H1 (cell line): ENCODE results near the gene PRKN. TPM values are rescaled to one million over a fixed set of nuclear protein-coding genes. Genes with fewer than 3 reads are reported as not detected.

ENCODE experiments used
- CTCF ChIA-PET: fragments of 300-600 bp; sonication (Branson Sonifier 250); formaldehyde crosslinking; loops from one replicate; lab custom pipeline; 2021; ENCODE audit not compliant: partially characterized antibody; lab: Charles Lee
- POLR2A ChIA-PET: fragments of 300-600 bp; sonication (Branson Sonifier 250); formaldehyde crosslinking; loops from one replicate; lab custom pipeline; 2021; ENCODE audit warnings: inconsistent platforms; ENCODE audit not compliant: partially characterized antibody; lab: Charles Lee
- DNase-seq, 2 experiments: peaks; one replicate each; pipeline versions ENCODE4 v3.0.0 to v3.0.0-alpha.2; 2010 to 2022; ENCODE audit warnings: low spot score in 2 of 2, low read depth in 1 of 2, mixed read lengths in 1 of 2
- FAIRE-seq: peaks from 2 replicates; lab custom pipeline; 2011; peaks lifted over from hg19 to GRCh38; lab: Jason Lieb, UNC
- H2AFZ ChIP-seq: 2 replicates; pipeline ENCODE4 v1.8.1; 2012; ENCODE audit warnings: low read length, inconsistent platforms
- H2AK5ac ChIP-seq: 2 replicates; pipeline ENCODE4 v1.6.1; 2013; ENCODE audit warnings: low read depth, low read length
- H2BK120ac ChIP-seq: replicated peaks from 2 replicates; pipeline ENCODE3; 2013; ENCODE audit warnings: low read depth, low read length, inconsistent platforms
- H2BK12ac ChIP-seq: 2 replicates; pipeline ENCODE4 v1.6.1; 2013; ENCODE audit warnings: low read depth, low read length
- H2BK15ac ChIP-seq: 2 replicates; pipeline ENCODE4 v1.6.1; 2013; ENCODE audit warnings: low read length
- H2BK20ac ChIP-seq: 2 replicates; pipeline ENCODE4 v1.6.1; 2013; ENCODE audit warnings: low read length
- H2BK5ac ChIP-seq: 2 replicates; pipeline ENCODE4 v1.6.1; 2013; ENCODE audit warnings: low read depth, low read length
- H3K14ac ChIP-seq: 2 replicates; pipeline ENCODE4 v1.6.1; 2013; ENCODE audit warnings: inconsistent platforms; ENCODE audit not compliant: insufficient read length
- H3K18ac ChIP-seq: 2 replicates; pipeline ENCODE4 v1.6.1; 2013; ENCODE audit warnings: low read length; ENCODE audit errors: extremely low read depth
- H3K23ac ChIP-seq: 2 replicates; pipeline ENCODE4 v1.6.1; 2013; ENCODE audit warnings: inconsistent platforms; ENCODE audit not compliant: insufficient read length
- H3K23me2 ChIP-seq: 2 replicates; pipeline ENCODE4 v1.6.1; 2013; ENCODE audit warnings: low read depth, low read length
- H3K27ac ChIP-seq: 2 replicates; pipeline ENCODE4 v1.6.1; 2011; ENCODE audit warnings: low read depth, low read length, inconsistent platforms
- H3K27me3 ChIP-seq, 4 experiments: replicated peaks in 1 of 4; 1 replicate in 1 of 4; 2 replicates in 3 of 4; pipeline versions ENCODE4 v1.6.1 to v1.8.1; 2011 to 2013; ENCODE audit warnings: low read length in 3 of 4, mild to moderate bottlenecking in 3 of 4, inconsistent platforms in 2 of 4, mixed read lengths in 2 of 4, moderate library complexity in 1 of 4; ENCODE audit not compliant: control insufficient read depth in 3 of 4, insufficient read depth in 3 of 4; ENCODE audit errors: extremely low read depth in 1 of 4
- H3K36me3 ChIP-seq, 4 experiments: 2 replicates each; pipeline versions ENCODE4 v1.6.1 to v1.8.1; 2011 to 2013; ENCODE audit warnings: mild to moderate bottlenecking in 4 of 4, low read length in 3 of 4, moderate library complexity in 2 of 4, control low read depth in 1 of 4, inconsistent platforms in 1 of 4; ENCODE audit not compliant: insufficient read depth in 4 of 4, control insufficient read depth in 2 of 4
- H3K4ac ChIP-seq: replicated peaks from 2 replicates; pipeline ENCODE3; 2013; ENCODE audit warnings: low read length, low read depth, mixed read lengths, inconsistent platforms; ENCODE audit not compliant: insufficient read length
- H3K4me1 ChIP-seq, 4 experiments: replicated peaks in 1 of 4; 1 replicate in 1 of 4; 2 replicates in 3 of 4; pipeline versions ENCODE4 v1.6.1 to v1.8.1; 2011 to 2013; ENCODE audit warnings: low read length in 3 of 4, inconsistent platforms in 2 of 4, mixed read lengths in 1 of 4; ENCODE audit not compliant: insufficient read depth in 4 of 4, control insufficient read depth in 3 of 4
- H3K4me2 ChIP-seq, 2 experiments: 2 replicates each; pipeline versions ENCODE4 v1.6.1 to v1.8.1; 2011 to 2013; ENCODE audit warnings: low read depth in 2 of 2, low read length in 2 of 2, control low read depth in 1 of 2, inconsistent platforms in 1 of 2, mild to moderate bottlenecking in 1 of 2; ENCODE audit not compliant: insufficient read depth in 1 of 2
- H3K4me3 ChIP-seq, 4 experiments: fragments of 200-600, 300-600 bp in 1 of 4; sonication (generic), shearing (Covaris generic), sonication (Bioruptor Twin) in 1 of 4; 2 replicates each; pipeline versions ENCODE4 v1.5.1 to v1.8.1; 2011 to 2016; ENCODE audit warnings: low read length in 4 of 4, low read depth in 3 of 4, control low read depth in 2 of 4, inconsistent platforms in 2 of 4, mild to moderate bottlenecking in 2 of 4, mixed read lengths in 1 of 4, moderate library complexity in 1 of 4; ENCODE audit not compliant: insufficient read depth in 2 of 4; ENCODE audit errors: extremely low read depth in 1 of 4
- H3K56ac ChIP-seq: replicated peaks from 2 replicates; pipeline ENCODE3; 2013; ENCODE audit warnings: low read depth, mild to moderate bottlenecking, mixed read lengths, low read length, inconsistent platforms; ENCODE audit not compliant: insufficient read length
- H3K79me1 ChIP-seq: 2 replicates; pipeline ENCODE4 v1.6.1; 2013; ENCODE audit warnings: low read depth, low read length, control low read depth
- H3K79me2 ChIP-seq, 2 experiments: 2 replicates each; pipeline versions ENCODE4 v1.6.1 to v1.8.1; 2012 to 2013; ENCODE audit warnings: low read length in 2 of 2, mild to moderate bottlenecking in 2 of 2, inconsistent platforms in 1 of 2; ENCODE audit not compliant: insufficient read depth in 2 of 2, control insufficient read depth in 1 of 2
- H3K9ac ChIP-seq, 4 experiments: replicated peaks in 1 of 4; 1 replicate in 1 of 4; 2 replicates in 3 of 4; pipeline versions ENCODE4 v1.6.1 to v1.8.1; 2011 to 2013; ENCODE audit warnings: low read depth in 3 of 4, low read length in 3 of 4, control low read depth in 2 of 4, mild to moderate bottlenecking in 2 of 4, moderate library complexity in 2 of 4, inconsistent platforms in 1 of 4; ENCODE audit errors: extremely low read depth in 1 of 4
- H3K9me3 ChIP-seq, 2 experiments: 2 replicates each; pipeline versions ENCODE4 v1.6.1 to v1.8.1; 2012 to 2013; ENCODE audit warnings: mild to moderate bottlenecking in 2 of 2, moderate library complexity in 2 of 2, control low read depth in 1 of 2, inconsistent platforms in 1 of 2, low read depth in 1 of 2, low read length in 1 of 2, mixed read lengths in 1 of 2; ENCODE audit not compliant: insufficient read depth in 2 of 2
- H4K20me1 ChIP-seq, 2 experiments: replicated peaks in 1 of 2; 2 replicates each; pipeline versions ENCODE3 to v1.8.1; 2011 to 2013; ENCODE audit warnings: inconsistent platforms in 2 of 2, low read length in 2 of 2, mild to moderate bottlenecking in 1 of 2; ENCODE audit not compliant: insufficient read depth in 2 of 2, control insufficient read depth in 1 of 2
- H4K5ac ChIP-seq: 2 replicates; pipeline ENCODE4 v1.6.1; 2013; ENCODE audit warnings: low read length, low read depth, mixed read lengths, inconsistent platforms; ENCODE audit not compliant: insufficient read length
- H4K8ac ChIP-seq: 2 replicates; pipeline ENCODE4 v1.8.0; 2013; ENCODE audit warnings: mild to moderate bottlenecking, moderate library complexity, low read length, inconsistent platforms; ENCODE audit not compliant: insufficient read depth; ENCODE audit errors: extremely low read depth
- H4K91ac ChIP-seq: replicated peaks from 2 replicates; pipeline ENCODE3; 2013; ENCODE audit warnings: low read length, mixed read lengths, inconsistent platforms; ENCODE audit not compliant: insufficient read length
- CHD1 ChIP-seq: IDR thresholded peaks from 2 replicates; pipeline ENCODE4 v1.6.1; 2012; ENCODE audit warnings: low read depth, low read length, improper control_type of control experiment
- HDAC2 ChIP-seq, 2 experiments: fragments of 300-600 bp in 1 of 2; sonication (generic) in 1 of 2; IDR thresholded peaks; 2 replicates each; pipeline ENCODE4 v1.6.1; 2011 to 2012; ENCODE audit warnings: low read depth in 2 of 2, low read length in 2 of 2, mild to moderate bottlenecking in 2 of 2, moderate library complexity in 2 of 2, borderline replicate concordance in 1 of 2, inconsistent platforms in 1 of 2
- HDAC6 ChIP-seq: IDR thresholded peaks from one replicate; pipeline ENCODE4 v1.7.1; 2012; ENCODE audit warnings: low read depth, mild to moderate bottlenecking, inconsistent platforms, low read length, moderate library complexity
- RFX5 ChIP-seq: IDR thresholded peaks from 2 replicates; pipeline ENCODE4 v1.6.1; 2011; ENCODE audit warnings: low read depth, low read length, improper control_type of control experiment, borderline replicate concordance
- RNF2 ChIP-seq: fragments of 200-900, 300-1000 bp; sonication (generic); IDR thresholded peaks from 2 replicates; pipeline ENCODE4 v1.7.1; 2016; ENCODE audit warnings: borderline replicate concordance, low read depth, mild to moderate bottlenecking, antibody characterized with exemption, low read length; ENCODE audit not compliant: poor library complexity, severe bottlenecking; ENCODE audit errors: missing control alignments
- SIX5 ChIP-seq: IDR thresholded peaks from 2 replicates; pipeline ENCODE4 v1.6.1; 2011; ENCODE audit warnings: mild to moderate bottlenecking, low read depth, low read length
- SP2 ChIP-seq: IDR thresholded peaks from 2 replicates; pipeline ENCODE4 v1.6.1; 2012; ENCODE audit warnings: mild to moderate bottlenecking, low read length, inconsistent platforms
- SP4 ChIP-seq: IDR thresholded peaks from 2 replicates; pipeline ENCODE4 v1.6.1; 2012; ENCODE audit warnings: low read length, inconsistent platforms
- TAF7 ChIP-seq: optimal IDR thresholded peaks from 2 replicates; pipeline ENCODE3; 2011; ENCODE audit warnings: low read depth, mild to moderate bottlenecking, inconsistent platforms, low read length, moderate library complexity, borderline replicate concordance
- polyA plus RNA-seq, 7 experiments: library from polyadenylated mRNA; depleted of rRNA in 3 of 7; stranded (reverse) in 5 of 7; unstranded in 2 of 7; fragments of >200 nt in 5 of 7; fragments of 200-250 nt in 2 of 7; gene quantifications; 1 replicate in 5 of 7; 2 replicates in 1 of 7; 4 replicates in 1 of 7; pipeline versions ENCODE4 v1.2.1 to v1.2.3, GENCODE V29; 2011 to 2013; ENCODE audit warnings: missing spikeins in 2 of 7, mixed read lengths in 2 of 7
- total RNA-seq: library from RNA; stranded (reverse); fragmentation: NEBNext Ultra II Directional; extraction: Animal tissue kit (Norgen Biotek cat#: 25700); gene quantifications from 2 replicates; pipeline ENCODE4 v1.2.1, GENCODE V29; 2021

PRKN gene
- total and polyA plus RNA-seq, 2 of the 8 experiments (the other 6 are each of a cell fraction or from before 2014, with no cell fraction given): 0.13 to 0.29 TPM

GRCh38 chr6:162680367-162680766 is 47.2 kb downstream of the PRKN start:
- no peak overlapping the region for H2AFZ ChIP-seq

More at GRCh38 chr6:162680367-162680766, 47.2 kb downstream of the PRKN start:
- ChIA-PET POLR2A (no interaction called here), CTCF (no interaction called here)
- Histone ChIP-seq H3K4ac (no peak overlapping the region), H3K23me2 (no peaks in the 10 kb centered on the region; the same call in 1 of the 2 replicates), H3K4me2 (no peak overlapping the region), H3K9me3 (0 out of 4 replicates have a peak, but pooled peaks cover 0 to 3% of the 10 kb centered on the region in 2 experiments), H3K18ac (no peak overlapping the region), H3K9ac (no peak overlapping the region), H4K8ac (no peak overlapping the region), H3K79me2 (no peaks in the 10 kb centered on the region), H2BK120ac (no peak overlapping the region), H3K27ac (no peak overlapping the region), H2BK15ac (no peak overlapping the region), H3K4me1 (no peaks in the 10 kb centered on the region), H3K4me3 (no peak overlapping the region), H3K27me3 (no peaks in the 10 kb centered on the region), H3K14ac (no peak overlapping the region), H2BK12ac (no peak overlapping the region), H3K23ac (no peak overlapping the region), H2AK5ac (no peak overlapping the region), H4K20me1 (no peaks in the 10 kb centered on the region), H3K79me1 (no peaks in the 10 kb centered on the region), H4K5ac (no peak overlapping the region), H3K56ac (no peak overlapping the region), H4K91ac (no peak overlapping the region), H2BK5ac (no peak overlapping the region), H3K36me3 (no peaks in the 10 kb centered on the region), H2BK20ac (no peak overlapping the region)
- FAIRE-seq: no peak
- no peak for DNase-seq
- TF ChIP-seq CHD1 (no peak), RFX5 (no peak), SIX5 (no peak), HDAC2 (IDR thresholded peaks at IDR 0.05; ENCODE audit: borderline replicate concordance in 1 of 2, low read depth in 2 of 2, low read length in 2 of 2) (no peak), SP2 (no peak), RNF2 (no peak), SP4 (no peak), TAF7 (no peak), HDAC6 (no peak)
